H1 (cell line): Measurements from ENCODE around the gene RPS3. TPM values are rescaled to one million over a fixed set of nuclear protein-coding genes. Genes with fewer than 3 reads are reported as not detected.

ENCODE experiments used
- CTCF ChIA-PET: fragments of 300-600 bp; sonication (Branson Sonifier 250); formaldehyde crosslinking; loops from one replicate; lab custom pipeline; 2021; ENCODE audit not compliant: partially characterized antibody; lab: Charles Lee
- POLR2A ChIA-PET: fragments of 300-600 bp; sonication (Branson Sonifier 250); formaldehyde crosslinking; loops from one replicate; lab custom pipeline; 2021; ENCODE audit warnings: inconsistent platforms; ENCODE audit not compliant: partially characterized antibody; lab: Charles Lee
- DNase-seq, 2 experiments: peaks; one replicate each; pipeline versions ENCODE4 v3.0.0 to v3.0.0-alpha.2; 2010 to 2022; ENCODE audit warnings: low spot score in 2 of 2, low read depth in 1 of 2, mixed read lengths in 1 of 2
- FAIRE-seq: peaks from 2 replicates; lab custom pipeline; 2011; peaks lifted over from hg19 to GRCh38; lab: Jason Lieb, UNC
- H2AFZ ChIP-seq: 2 replicates; pipeline ENCODE4 v1.8.1; 2012; ENCODE audit warnings: low read length, inconsistent platforms
- H2AK5ac ChIP-seq: 2 replicates; pipeline ENCODE4 v1.6.1; 2013; ENCODE audit warnings: low read depth, low read length
- H2BK120ac ChIP-seq: replicated peaks from 2 replicates; pipeline ENCODE3; 2013; ENCODE audit warnings: low read depth, low read length, inconsistent platforms
- H2BK12ac ChIP-seq: 2 replicates; pipeline ENCODE4 v1.6.1; 2013; ENCODE audit warnings: low read depth, low read length
- H2BK15ac ChIP-seq: 2 replicates; pipeline ENCODE4 v1.6.1; 2013; ENCODE audit warnings: low read length
- H2BK20ac ChIP-seq: 2 replicates; pipeline ENCODE4 v1.6.1; 2013; ENCODE audit warnings: low read length
- H2BK5ac ChIP-seq: 2 replicates; pipeline ENCODE4 v1.6.1; 2013; ENCODE audit warnings: low read depth, low read length
- H3K14ac ChIP-seq: 2 replicates; pipeline ENCODE4 v1.6.1; 2013; ENCODE audit warnings: inconsistent platforms; ENCODE audit not compliant: insufficient read length
- H3K18ac ChIP-seq: 2 replicates; pipeline ENCODE4 v1.6.1; 2013; ENCODE audit warnings: low read length; ENCODE audit errors: extremely low read depth
- H3K23ac ChIP-seq: 2 replicates; pipeline ENCODE4 v1.6.1; 2013; ENCODE audit warnings: inconsistent platforms; ENCODE audit not compliant: insufficient read length
- H3K23me2 ChIP-seq: 2 replicates; pipeline ENCODE4 v1.6.1; 2013; ENCODE audit warnings: low read depth, low read length
- H3K27ac ChIP-seq: 2 replicates; pipeline ENCODE4 v1.6.1; 2011; ENCODE audit warnings: low read depth, low read length, inconsistent platforms
- H3K27me3 ChIP-seq, 4 experiments: replicated peaks in 1 of 4; 1 replicate in 1 of 4; 2 replicates in 3 of 4; pipeline versions ENCODE4 v1.6.1 to v1.8.1; 2011 to 2013; ENCODE audit warnings: low read length in 3 of 4, mild to moderate bottlenecking in 3 of 4, inconsistent platforms in 2 of 4, mixed read lengths in 2 of 4, moderate library complexity in 1 of 4; ENCODE audit not compliant: control insufficient read depth in 3 of 4, insufficient read depth in 3 of 4; ENCODE audit errors: extremely low read depth in 1 of 4
- H3K36me3 ChIP-seq, 4 experiments: 2 replicates each; pipeline versions ENCODE4 v1.6.1 to v1.8.1; 2011 to 2013; ENCODE audit warnings: mild to moderate bottlenecking in 4 of 4, low read length in 3 of 4, moderate library complexity in 2 of 4, control low read depth in 1 of 4, inconsistent platforms in 1 of 4; ENCODE audit not compliant: insufficient read depth in 4 of 4, control insufficient read depth in 2 of 4
- H3K4ac ChIP-seq: replicated peaks from 2 replicates; pipeline ENCODE3; 2013; ENCODE audit warnings: low read length, low read depth, mixed read lengths, inconsistent platforms; ENCODE audit not compliant: insufficient read length
- H3K4me1 ChIP-seq, 4 experiments: replicated peaks in 1 of 4; 1 replicate in 1 of 4; 2 replicates in 3 of 4; pipeline versions ENCODE4 v1.6.1 to v1.8.1; 2011 to 2013; ENCODE audit warnings: low read length in 3 of 4, inconsistent platforms in 2 of 4, mixed read lengths in 1 of 4; ENCODE audit not compliant: insufficient read depth in 4 of 4, control insufficient read depth in 3 of 4
- H3K4me2 ChIP-seq, 2 experiments: 2 replicates each; pipeline versions ENCODE4 v1.6.1 to v1.8.1; 2011 to 2013; ENCODE audit warnings: low read depth in 2 of 2, low read length in 2 of 2, control low read depth in 1 of 2, inconsistent platforms in 1 of 2, mild to moderate bottlenecking in 1 of 2; ENCODE audit not compliant: insufficient read depth in 1 of 2
- H3K4me3 ChIP-seq, 4 experiments: fragments of 200-600, 300-600 bp in 1 of 4; sonication (generic), shearing (Covaris generic), sonication (Bioruptor Twin) in 1 of 4; 2 replicates each; pipeline versions ENCODE4 v1.5.1 to v1.8.1; 2011 to 2016; ENCODE audit warnings: low read length in 4 of 4, low read depth in 3 of 4, control low read depth in 2 of 4, inconsistent platforms in 2 of 4, mild to moderate bottlenecking in 2 of 4, mixed read lengths in 1 of 4, moderate library complexity in 1 of 4; ENCODE audit not compliant: insufficient read depth in 2 of 4; ENCODE audit errors: extremely low read depth in 1 of 4
- H3K56ac ChIP-seq: replicated peaks from 2 replicates; pipeline ENCODE3; 2013; ENCODE audit warnings: low read depth, mild to moderate bottlenecking, mixed read lengths, low read length, inconsistent platforms; ENCODE audit not compliant: insufficient read length
- H3K79me1 ChIP-seq: 2 replicates; pipeline ENCODE4 v1.6.1; 2013; ENCODE audit warnings: low read depth, low read length, control low read depth
- H3K79me2 ChIP-seq, 2 experiments: 2 replicates each; pipeline versions ENCODE4 v1.6.1 to v1.8.1; 2012 to 2013; ENCODE audit warnings: low read length in 2 of 2, mild to moderate bottlenecking in 2 of 2, inconsistent platforms in 1 of 2; ENCODE audit not compliant: insufficient read depth in 2 of 2, control insufficient read depth in 1 of 2
- H3K9ac ChIP-seq, 4 experiments: replicated peaks in 1 of 4; 1 replicate in 1 of 4; 2 replicates in 3 of 4; pipeline versions ENCODE4 v1.6.1 to v1.8.1; 2011 to 2013; ENCODE audit warnings: low read depth in 3 of 4, low read length in 3 of 4, control low read depth in 2 of 4, mild to moderate bottlenecking in 2 of 4, moderate library complexity in 2 of 4, inconsistent platforms in 1 of 4; ENCODE audit errors: extremely low read depth in 1 of 4
- H3K9me3 ChIP-seq, 2 experiments: 2 replicates each; pipeline versions ENCODE4 v1.6.1 to v1.8.1; 2012 to 2013; ENCODE audit warnings: mild to moderate bottlenecking in 2 of 2, moderate library complexity in 2 of 2, control low read depth in 1 of 2, inconsistent platforms in 1 of 2, low read depth in 1 of 2, low read length in 1 of 2, mixed read lengths in 1 of 2; ENCODE audit not compliant: insufficient read depth in 2 of 2
- H4K20me1 ChIP-seq, 2 experiments: replicated peaks in 1 of 2; 2 replicates each; pipeline versions ENCODE3 to v1.8.1; 2011 to 2013; ENCODE audit warnings: inconsistent platforms in 2 of 2, low read length in 2 of 2, mild to moderate bottlenecking in 1 of 2; ENCODE audit not compliant: insufficient read depth in 2 of 2, control insufficient read depth in 1 of 2
- H4K5ac ChIP-seq: 2 replicates; pipeline ENCODE4 v1.6.1; 2013; ENCODE audit warnings: low read length, low read depth, mixed read lengths, inconsistent platforms; ENCODE audit not compliant: insufficient read length
- H4K8ac ChIP-seq: 2 replicates; pipeline ENCODE4 v1.8.0; 2013; ENCODE audit warnings: mild to moderate bottlenecking, moderate library complexity, low read length, inconsistent platforms; ENCODE audit not compliant: insufficient read depth; ENCODE audit errors: extremely low read depth
- H4K91ac ChIP-seq: replicated peaks from 2 replicates; pipeline ENCODE3; 2013; ENCODE audit warnings: low read length, mixed read lengths, inconsistent platforms; ENCODE audit not compliant: insufficient read length
- BCL11A ChIP-seq, 2 experiments: IDR thresholded peaks; one replicate each; pipeline ENCODE4 v1.6.1; 2011; ENCODE audit warnings: low read depth in 2 of 2, low read length in 2 of 2, mild to moderate bottlenecking in 2 of 2
- CREB1 ChIP-seq: IDR thresholded peaks from 2 replicates; pipeline ENCODE4 v1.6.1; 2012; ENCODE audit warnings: inconsistent platforms
- GTF2F1 ChIP-seq: IDR thresholded peaks from 2 replicates; pipeline ENCODE4 v1.6.1; 2012; ENCODE audit warnings: low read depth, low read length, improper control_type of control experiment, borderline replicate concordance
- HDAC2 ChIP-seq, 2 experiments: fragments of 300-600 bp in 1 of 2; sonication (generic) in 1 of 2; IDR thresholded peaks; 2 replicates each; pipeline ENCODE4 v1.6.1; 2011 to 2012; ENCODE audit warnings: low read depth in 2 of 2, low read length in 2 of 2, mild to moderate bottlenecking in 2 of 2, moderate library complexity in 2 of 2, borderline replicate concordance in 1 of 2, inconsistent platforms in 1 of 2
- POLR2AphosphoS5 ChIP-seq: IDR thresholded peaks from 2 replicates; pipeline ENCODE4 v1.6.1; 2011; ENCODE audit warnings: low read depth, low read length
- POU5F1 ChIP-seq: IDR thresholded peaks from 2 replicates; pipeline ENCODE4 v1.6.1; 2011; ENCODE audit warnings: low read depth, mild to moderate bottlenecking, low read length, moderate library complexity
- RAD21 ChIP-seq, 2 experiments: IDR thresholded peaks in 1 of 2; conservative IDR thresholded peaks in 1 of 2; 2 replicates each; pipeline ENCODE4 v1.6.1; 2011; ENCODE audit warnings: low read depth in 2 of 2, low read length in 2 of 2, improper control_type of control experiment in 1 of 2, inconsistent platforms in 1 of 2, mild to moderate bottlenecking in 1 of 2, moderate library complexity in 1 of 2
- RFX5 ChIP-seq: IDR thresholded peaks from 2 replicates; pipeline ENCODE4 v1.6.1; 2011; ENCODE audit warnings: low read depth, low read length, improper control_type of control experiment, borderline replicate concordance
- RNF2 ChIP-seq: fragments of 200-900, 300-1000 bp; sonication (generic); IDR thresholded peaks from 2 replicates; pipeline ENCODE4 v1.7.1; 2016; ENCODE audit warnings: borderline replicate concordance, low read depth, mild to moderate bottlenecking, antibody characterized with exemption, low read length; ENCODE audit not compliant: poor library complexity, severe bottlenecking; ENCODE audit errors: missing control alignments
- SIX5 ChIP-seq: IDR thresholded peaks from 2 replicates; pipeline ENCODE4 v1.6.1; 2011; ENCODE audit warnings: mild to moderate bottlenecking, low read depth, low read length
- SP1 ChIP-seq: IDR thresholded peaks from 2 replicates; pipeline ENCODE4 v1.6.1; 2011; ENCODE audit warnings: low read depth, low read length
- SRF ChIP-seq: IDR thresholded peaks from 2 replicates; pipeline ENCODE4 v1.6.1; 2011; ENCODE audit warnings: mild to moderate bottlenecking, low read depth, low read length, moderate library complexity
- SUZ12 ChIP-seq: fragments of 200-600 bp; sonication (generic); IDR thresholded peaks from 2 replicates; pipeline ENCODE4 v1.6.1; 2012; ENCODE audit warnings: mild to moderate bottlenecking, inconsistent platforms, low read length, moderate library complexity, mixed read lengths
- YY1 ChIP-seq: IDR thresholded peaks from 2 replicates; pipeline ENCODE4 v1.6.1; 2011; ENCODE audit warnings: low read depth, mild to moderate bottlenecking, low read length
- WGBS, 2 experiments: shearing (Covaris generic) in 1 of 2; methylation state at CpG; one replicate each; pipeline versions ENCODE4 v1.1.6 to v1.1.7; 2013 to 2015; ENCODE audit warnings: low lambda C conversion rate in 2 of 2, mixed read lengths in 2 of 2, inconsistent platforms in 1 of 2, low coverage in 1 of 2, missing lambda C conversion rate in 1 of 2; ENCODE audit not compliant: insufficient replicate concordance in 2 of 2, insufficient coverage in 1 of 2, insufficient read length in 1 of 2; ENCODE audit errors: extremely low coverage in 1 of 2, missing lambda C conversion rate in 1 of 2; 5-methylcytosine and 5-hydroxymethylcytosine counted together
- polyA plus RNA-seq, 7 experiments: library from polyadenylated mRNA; depleted of rRNA in 3 of 7; stranded (reverse) in 5 of 7; unstranded in 2 of 7; fragments of >200 nt in 5 of 7; fragments of 200-250 nt in 2 of 7; gene quantifications; 1 replicate in 5 of 7; 2 replicates in 1 of 7; 4 replicates in 1 of 7; pipeline versions ENCODE4 v1.2.1 to v1.2.3, GENCODE V29; 2011 to 2013; ENCODE audit warnings: missing spikeins in 2 of 7, mixed read lengths in 2 of 7
- total RNA-seq: library from RNA; stranded (reverse); fragmentation: NEBNext Ultra II Directional; extraction: Animal tissue kit (Norgen Biotek cat#: 25700); gene quantifications from 2 replicates; pipeline ENCODE4 v1.2.1, GENCODE V29; 2021

Gene RPS3
- total and polyA plus RNA-seq, 2 of the 8 experiments (the other 6 are each of a cell fraction or from before 2014, with no cell fraction given): 3,813 to 4,194 TPM

DNA sequence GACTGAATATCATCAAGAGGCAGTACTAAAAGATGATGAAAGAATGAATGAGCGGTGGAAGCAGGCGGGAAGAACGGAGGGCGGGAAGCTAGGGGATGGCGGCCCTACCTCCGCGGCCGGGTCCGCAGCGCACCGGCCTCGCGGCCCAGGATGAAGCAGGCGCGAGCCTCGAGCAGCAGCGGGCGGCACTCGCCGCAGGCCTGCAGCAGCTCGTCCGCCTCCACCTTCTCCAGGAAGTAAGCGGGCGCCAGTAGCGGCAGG, 30.3 kb downstream of the RPS3 start:
- no peaks in the 10 kb centered on the region for H3K79me2 ChIP-seq
- ChIA-PET POLR2A (interaction anchor here (0.8 to 27.9 kb wide), 4 partner anchors 9 to 168 kb away, joined by 3 to 570 read pairs (median 12); partner anchors contain the start of gene RPS3), CTCF (interaction anchor here (0.7 to 18.5 kb wide), 7 partner anchors 14 to 130 kb away, joined by 3 to 201 read pairs (median 4); partner anchors contain the start of gene GDPD5)
- no peak overlapping the region for H2BK20ac ChIP-seq
- no peak overlapping the region for H2AK5ac ChIP-seq
- peaks cover 3 to 5% of the 10 kb centered on the region in 2 experiments for H4K20me1 ChIP-seq
- H3K27ac ChIP-seq: no peak overlapping the region
- peaks cover 9 to 19% of the 10 kb centered on the region in 2 experiments; a peak in 3 of 4 replicates for H3K9me3 ChIP-seq
- H3K9ac ChIP-seq: no peak overlapping the region
- H2BK120ac ChIP-seq: no peak overlapping the region
- no peak overlapping the region for H3K4ac ChIP-seq
- FAIRE-seq: no peak
- no peak overlapping the region for H2BK5ac ChIP-seq
- peaks cover 47 to 72% (median 62%) of the 10 kb centered on the region in 4 experiments for H3K27me3 ChIP-seq
- peak overlapping the region; percentile 48 to 60; a peak in 3 of 4 replicates for H3K4me2 ChIP-seq
- H3K23me2 ChIP-seq: peaks cover 8% of the 10 kb centered on the region; the same call in 1 of the 2 replicates
- peak overlapping the region; percentile 57; the same call in 1 of the 2 replicates for H3K18ac ChIP-seq
- no peak overlapping the region for H3K23ac ChIP-seq
- H3K56ac ChIP-seq: no peak overlapping the region
- H3K4me1 ChIP-seq: peaks cover 0 to 25% (median 15%) of the 10 kb centered on the region in 4 experiments; a peak in 6 of 7 replicates
- H3K4me3 ChIP-seq: peak overlapping the region in 1 of 4 experiments; percentile 27; a peak in 3 of 8 replicates
- H3K36me3 ChIP-seq: peaks cover 0 to 17% (median 0%) of the 10 kb centered on the region in 4 experiments; a peak in 3 of 8 replicates
- no peak overlapping the region for H2BK12ac ChIP-seq
- no peak overlapping the region for H2BK15ac ChIP-seq
- no peak overlapping the region for H2AFZ ChIP-seq
- H4K8ac ChIP-seq: no peak overlapping the region
- H3K79me1 ChIP-seq: no peaks in the 10 kb centered on the region
- no peak for DNase-seq
- H3K14ac ChIP-seq: no peak overlapping the region
- 43% methylated on average over 7 of the region's 25 CpGs; no CpG with 5 or more reads in 1 of the 2 experiments for WGBS, 2 experiments
- no peak overlapping the region for H4K91ac ChIP-seq
- H4K5ac ChIP-seq: no peak overlapping the region
- TF ChIP-seq POLR2AphosphoS5 (no peak), CREB1 (no peak), SUZ12 (no peak), YY1 (no peak), SIX5 (no peak), RNF2 (peak; percentile 79), SRF (no peak), HDAC2 (IDR thresholded peaks at IDR 0.05; ENCODE audit: borderline replicate concordance in 1 of 2, low read depth in 2 of 2, low read length in 2 of 2) (peak in 1 of 2 experiments; percentile 90; a peak in 2 of 4 replicates), SP1 (no peak), BCL11A (IDR thresholded peaks at IDR 0.05; ENCODE audit: low read depth in 2 of 2, low read length in 2 of 2) (no peak), RAD21 (IDR thresholded peaks at IDR 0.05 in 1 of 2, conservative IDR thresholded peaks at IDR 0.05 in 1 of 2; ENCODE audit: low read depth in 2 of 2, low read length in 2 of 2) (no peak), RFX5 (no peak), GTF2F1 (no peak), POU5F1 (no peak)
